Glomerular visceral epithelial cell (primary cell): Measurements from ENCODE around the gene ALDH4A1.
A peak's percentile ranks its signal among the peaks of the same experiment; 100 is the strongest.

ENCODE experiments used
- DNase-seq: peaks from one replicate; pipeline ENCODE4 v3.0.0-alpha.2; 2016; ENCODE audit errors: extremely low spot score

The ALDH4A1 gene

GRCh38 chr1:18922848-18923755 lies 20.7 kb upstream of the ALDH4A1 start:
- no peak for DNase-seq

DNA sequence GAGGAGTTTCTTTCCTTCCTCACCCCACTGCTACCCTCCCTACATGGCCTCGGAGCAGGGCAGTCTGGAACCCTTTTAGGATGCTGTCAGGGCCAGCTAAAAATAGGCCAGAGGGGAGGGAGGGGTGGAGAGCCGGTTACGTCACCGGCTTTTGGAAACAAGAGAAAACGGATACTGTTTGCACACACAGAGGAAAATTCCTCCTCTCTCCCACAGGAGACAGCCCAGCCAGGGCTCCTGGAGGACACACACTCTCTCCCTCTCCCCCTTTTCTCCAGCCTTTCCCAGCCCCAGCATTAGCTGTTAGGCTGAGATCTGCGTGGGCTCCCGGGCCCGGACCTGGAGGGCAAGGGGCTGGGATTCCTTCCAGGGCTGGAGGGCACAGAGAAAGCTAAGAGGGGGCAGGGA lies 20.0 kb upstream of the ALDH4A1 start:
- DNase-seq: no peak

DNA sequence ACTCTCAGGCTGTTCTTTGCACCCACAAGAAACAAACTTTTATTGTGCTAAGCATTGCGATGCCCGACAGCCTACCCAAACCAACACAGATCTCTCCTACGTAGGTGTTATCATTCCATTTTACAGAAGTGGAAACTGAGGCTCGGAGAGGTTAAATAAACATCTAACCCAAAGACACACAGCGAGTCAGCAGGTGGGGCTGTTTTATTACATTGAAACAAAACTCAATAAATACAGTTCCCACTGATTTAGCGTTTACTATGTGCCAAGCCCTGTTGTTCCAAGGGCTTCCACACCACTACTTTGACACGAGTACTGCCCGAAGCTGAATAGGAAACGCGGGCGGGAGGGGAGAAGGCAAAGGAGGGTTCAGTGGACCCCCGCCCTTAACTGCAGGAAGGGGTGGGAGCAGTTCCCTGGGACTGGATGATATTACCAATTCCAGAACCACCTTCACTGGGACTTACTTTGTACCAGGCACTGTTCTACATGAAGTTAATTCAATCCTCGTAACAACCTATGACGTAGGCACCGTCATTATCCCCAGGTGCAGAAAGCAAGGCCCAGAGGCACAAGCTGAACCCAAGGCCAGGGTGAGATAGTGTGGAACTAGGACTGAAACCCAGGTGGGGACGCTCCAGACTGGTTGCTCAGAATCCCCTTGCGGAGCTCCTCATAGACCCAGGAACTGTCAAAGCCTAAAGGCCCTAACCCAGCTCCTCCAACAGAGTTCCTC lies 19.3 kb upstream of the ALDH4A1 start:
- no peak for DNase-seq

DNA sequence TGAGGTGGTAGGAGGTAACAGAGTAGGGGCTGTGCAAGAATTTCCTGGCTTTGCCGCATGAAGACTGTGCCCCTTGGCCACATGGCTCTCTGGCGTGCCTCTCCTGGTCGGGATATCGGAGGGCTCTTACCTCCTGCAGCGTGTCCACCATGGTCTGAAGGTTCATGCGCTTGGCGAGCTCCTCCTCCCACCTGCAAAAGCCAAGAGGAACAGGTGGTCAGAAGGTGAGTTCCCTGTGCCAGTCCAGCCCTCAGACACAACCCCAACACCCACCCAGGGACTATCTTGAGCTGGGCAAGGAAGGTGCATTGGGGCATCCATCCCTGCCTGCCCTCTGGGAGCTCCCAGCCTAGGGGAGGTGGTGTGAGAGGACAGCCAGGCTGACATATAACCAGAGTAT lies 18.6 kb upstream of the ALDH4A1 start:
- no peak for DNase-seq

DNA sequence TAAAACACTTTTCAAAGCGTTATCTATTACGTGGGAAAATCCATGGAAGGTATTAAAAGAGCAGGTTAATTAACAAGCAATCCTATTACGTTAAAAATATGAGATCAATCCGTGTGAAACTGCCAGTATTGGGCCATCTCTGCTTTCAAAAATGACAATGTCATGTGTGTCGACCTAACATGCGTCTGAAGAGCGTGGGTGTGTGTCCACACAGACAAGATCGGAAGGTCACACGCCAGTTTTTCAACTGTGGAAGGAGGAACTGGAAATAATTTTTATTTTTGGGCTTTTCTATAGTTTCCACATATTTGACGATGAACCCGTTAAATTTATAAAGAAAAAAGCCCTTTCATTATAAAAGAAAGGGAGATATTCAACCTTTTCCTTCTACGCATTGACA lies 17.6 kb upstream of the ALDH4A1 start:
- DNase-seq: no peak

- DNase-seq: no peak
These were observed 17.0 kb upstream of the ALDH4A1 start for GRCh38 chr1:18919197-18919905.

DNA sequence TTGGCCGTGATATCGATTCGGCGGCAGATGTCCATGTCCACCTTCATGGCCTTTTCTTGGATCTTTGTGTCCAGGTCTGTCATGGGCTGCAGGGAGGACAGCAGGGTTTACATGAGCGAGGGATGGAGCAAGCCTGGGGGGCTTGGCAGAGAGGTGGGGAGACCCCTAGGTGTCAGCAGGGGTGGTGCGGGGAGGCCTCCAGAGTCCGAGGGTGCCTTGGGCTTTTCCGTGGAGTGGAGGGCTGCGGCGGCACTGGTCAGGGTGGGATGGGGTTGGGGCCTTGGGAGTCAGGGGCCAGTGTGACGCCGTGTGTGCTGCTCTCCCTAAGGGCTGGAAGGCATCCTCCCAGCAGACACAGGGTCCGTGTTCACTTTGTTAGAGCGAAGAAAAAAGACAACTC lies 16.1 kb upstream of the ALDH4A1 start:
- no peak for DNase-seq

DNA sequence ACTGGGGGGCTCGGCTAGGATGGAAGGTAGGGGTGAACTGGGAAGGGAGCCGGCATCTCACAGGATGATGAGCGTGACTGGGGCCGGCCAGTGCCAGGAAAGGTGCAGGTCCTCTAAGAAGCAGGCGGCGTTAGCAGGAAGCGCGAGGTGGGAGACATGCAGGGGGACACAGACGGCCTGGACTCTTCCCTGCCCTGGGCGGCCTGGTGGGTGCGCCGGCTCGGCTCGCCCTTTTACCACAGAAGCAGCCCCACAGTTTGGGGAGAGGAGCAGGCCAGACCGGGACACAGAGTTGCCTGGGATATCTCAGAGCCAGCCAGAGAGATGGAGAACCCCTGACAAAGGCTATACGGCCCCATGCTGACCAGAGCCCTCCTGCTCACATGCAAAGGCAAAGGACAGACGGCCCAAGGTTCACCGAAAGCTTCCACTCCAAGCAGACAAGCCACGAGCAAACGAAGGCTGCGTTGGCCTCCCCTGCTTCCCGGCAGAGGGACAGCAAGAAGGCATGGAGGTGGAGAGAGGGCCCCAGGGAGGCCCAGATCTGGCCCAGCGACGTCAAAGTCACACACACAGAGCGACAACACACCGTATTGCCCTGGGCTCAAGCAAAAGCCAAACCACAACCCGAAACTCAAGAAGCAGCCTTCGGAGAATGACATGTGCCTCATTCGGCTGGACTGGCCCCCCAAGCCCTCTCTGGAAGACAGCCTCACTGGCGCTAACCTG lies 14.9 kb upstream of the ALDH4A1 start:
- DNase-seq: no peak

DNA sequence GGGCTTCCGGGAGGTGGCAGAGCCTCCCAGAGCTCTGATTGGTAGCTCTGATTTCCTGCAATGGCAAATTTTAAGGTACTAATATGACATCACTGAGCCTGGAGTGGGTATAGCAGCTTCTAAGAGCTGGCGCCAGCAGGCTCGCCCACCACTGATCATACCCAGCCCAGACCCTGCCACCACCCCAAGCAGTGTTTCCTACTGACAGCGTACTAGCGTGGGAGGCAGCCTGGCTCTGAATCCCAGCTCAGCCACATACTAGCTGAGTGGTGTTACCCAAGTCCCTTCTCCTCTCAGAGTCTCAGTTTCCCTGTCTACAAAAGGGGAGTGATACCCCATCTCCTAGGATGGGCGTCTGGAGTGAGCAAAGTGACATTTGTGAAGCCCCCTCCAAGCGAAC lies 13.0 kb upstream of the ALDH4A1 start:
- no peak for DNase-seq

GRCh38 chr1:18913065-18913835 lies 10.9 kb upstream of the ALDH4A1 start:
- peak; percentile 91 for DNase-seq

DNA sequence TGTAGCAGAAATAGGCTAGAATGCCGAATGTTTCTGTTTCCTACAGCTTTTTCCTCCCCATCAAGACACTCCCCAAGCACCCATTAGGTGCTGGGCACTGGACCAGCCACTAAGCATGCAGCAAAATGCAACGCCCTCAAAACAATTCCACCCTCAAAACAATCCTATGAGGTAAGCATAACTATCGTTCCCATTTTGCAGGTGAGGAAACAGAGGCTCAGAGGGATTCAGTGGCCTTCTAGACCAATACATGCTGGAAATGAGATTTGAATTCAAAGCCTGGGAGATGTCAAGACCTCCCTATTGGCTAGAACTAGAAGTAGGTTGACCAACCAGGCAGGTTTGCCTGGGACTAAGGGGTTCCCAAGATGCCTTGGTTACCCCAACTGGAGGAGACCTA lies 10.2 kb upstream of the ALDH4A1 start:
- DNase-seq: no peak

GRCh38 chr1:18908911-18909771 lies 6.8 kb upstream of the ALDH4A1 start:
- DNase-seq: no peak

GRCh38 chr1:18907917-18908845 lies 5.8 kb upstream of the ALDH4A1 start:
- DNase-seq: no peak

- DNase-seq: peak; percentile 69
These were observed 4.9 kb upstream of the ALDH4A1 start for GRCh38 chr1:18907021-18907916.

DNA sequence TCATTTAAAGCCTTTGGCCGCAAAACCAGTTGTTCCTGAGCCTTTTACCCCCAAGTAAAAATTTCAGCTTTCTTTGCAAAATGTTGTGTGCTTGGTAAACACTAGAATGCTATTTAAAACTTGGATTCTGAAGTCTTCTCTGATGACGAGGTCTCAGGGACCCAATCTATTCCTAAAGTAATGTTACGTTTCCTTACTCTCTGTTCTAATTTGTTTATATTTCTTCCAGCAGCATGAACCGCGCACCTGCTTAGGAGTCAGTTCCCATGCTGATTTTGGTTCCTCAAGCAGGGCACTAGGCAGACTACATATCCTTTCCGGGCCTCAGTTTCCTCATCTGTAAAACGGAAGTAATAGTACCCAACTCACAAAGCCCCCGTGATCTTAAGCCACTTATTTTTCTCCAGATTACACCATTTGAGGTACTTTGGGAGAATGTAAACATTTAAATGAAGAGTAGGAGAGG lies 969 bp upstream of the ALDH4A1 start:
- DNase-seq: no peak

- DNase-seq: no peak
These were observed 318 bp downstream of the ALDH4A1 start for GRCh38 chr1:18901952-18902522.
